ENCODE results near the gene RNF11. TPM values are rescaled to one million over a fixed set of nuclear protein-coding genes. Genes with fewer than 3 reads are reported as not detected.

The RNF11 gene
- total RNA-seq, 4 donors from 2014 or later, result 36.9 to 110 (median 75.6) TPM

- intact Hi-C loops (cut with DNase I; ENCODE audit: low total_unique reads), result no loop called here
- Histone ChIP-seq H3K9me3 (no peaks in the 10 kb centered on the region), H3K4me1 (no peaks in the 10 kb centered on the region), H3K27ac (no peak overlapping the region), H3K36me3 (no peaks in the 10 kb centered on the region), H3K4me3 (no peak overlapping the region), H3K27me3 (no peaks in the 10 kb centered on the region)
- TF ChIP-seq POLR2A (IDR thresholded peaks at IDR 0.05) (no peak), CTCF (IDR thresholded peaks at IDR 0.05) (no peak)
- DNase-seq, result no peak
Observed at GRCh38 chr1:51266181-51266580, 30.1 kb downstream of the RNF11 start.

GRCh38 chr1:51266791-51267190 lies 30.7 kb downstream of the RNF11 start:
- TF ChIP-seq CTCF (IDR thresholded peaks at IDR 0.05) (no peak), POLR2A (IDR thresholded peaks at IDR 0.05) (no peak)
- Histone ChIP-seq H3K27me3 (no peaks in the 10 kb centered on the region), H3K36me3 (no peaks in the 10 kb centered on the region), H3K4me1 (no peaks in the 10 kb centered on the region), H3K9me3 (no peaks in the 10 kb centered on the region), H3K27ac (no peak overlapping the region), H3K4me3 (no peak overlapping the region)
- DNase-seq, result no peak
- intact Hi-C loops (cut with DNase I; ENCODE audit: low total_unique reads), result no loop called here

GRCh38 chr1:51268634-51269033 lies 32.6 kb downstream of the RNF11 start:
- no peak for TF ChIP-seq CTCF (IDR thresholded peaks at IDR 0.05)
- no peak for TF ChIP-seq POLR2A (IDR thresholded peaks at IDR 0.05)
- no peak overlapping the region for H3K4me3 ChIP-seq
- H3K9me3 ChIP-seq, result no peaks in the 10 kb centered on the region
- no peak overlapping the region for H3K27ac ChIP-seq
- intact Hi-C loops (cut with DNase I; ENCODE audit: low total_unique reads), result no loop called here
- H3K36me3 ChIP-seq, result no peaks in the 10 kb centered on the region
- DNase-seq, result no peak
- H3K27me3 ChIP-seq, result no peaks in the 10 kb centered on the region
- no peaks in the 10 kb centered on the region for H3K4me1 ChIP-seq

- Histone ChIP-seq H3K4me3 (no peak overlapping the region), H3K9me3 (no peaks in the 10 kb centered on the region), H3K27me3 (no peaks in the 10 kb centered on the region), H3K36me3 (no peaks in the 10 kb centered on the region), H3K4me1 (no peaks in the 10 kb centered on the region), H3K27ac (no peak overlapping the region)
- TF ChIP-seq POLR2A (IDR thresholded peaks at IDR 0.05), result no peak
- no peak for TF ChIP-seq CTCF (IDR thresholded peaks at IDR 0.05)
- intact Hi-C loops (cut with DNase I; ENCODE audit: low total_unique reads), result loop anchor here (10.0 kb wide), 1 partner anchor 76 kb away; no protein-coding TSS in a partner anchor
- no peak for DNase-seq
Observed at GRCh38 chr1:51270751-51271150, 34.7 kb downstream of the RNF11 start.

- Histone ChIP-seq H3K4me1 (no peaks in the 10 kb centered on the region), H3K9me3 (no peaks in the 10 kb centered on the region), H3K36me3 (no peaks in the 10 kb centered on the region), H3K4me3 (no peak overlapping the region), H3K27ac (no peak overlapping the region), H3K27me3 (no peaks in the 10 kb centered on the region)
- no peak for DNase-seq
- TF ChIP-seq CTCF (IDR thresholded peaks at IDR 0.05) (no peak), POLR2A (IDR thresholded peaks at IDR 0.05) (no peak)
- intact Hi-C loops (cut with DNase I; ENCODE audit: low total_unique reads), result loop anchor here (10.0 kb wide), 1 partner anchor 78 kb away; no protein-coding TSS in a partner anchor
Observed at GRCh38 chr1:51272916-51273315, 36.8 kb downstream of the RNF11 start.

Measured in uterus (tissue), 4 donors.